Measurements from ENCODE around the gene HOXA10. TPM values are rescaled to one million over a fixed set of nuclear protein-coding genes. Genes with fewer than 3 reads are reported as not detected.

HOXA10 gene
- total and polyA plus RNA-seq, 8 donors, result 0.18 to 337 (median 0.92) TPM; not detected in 5

DNA sequence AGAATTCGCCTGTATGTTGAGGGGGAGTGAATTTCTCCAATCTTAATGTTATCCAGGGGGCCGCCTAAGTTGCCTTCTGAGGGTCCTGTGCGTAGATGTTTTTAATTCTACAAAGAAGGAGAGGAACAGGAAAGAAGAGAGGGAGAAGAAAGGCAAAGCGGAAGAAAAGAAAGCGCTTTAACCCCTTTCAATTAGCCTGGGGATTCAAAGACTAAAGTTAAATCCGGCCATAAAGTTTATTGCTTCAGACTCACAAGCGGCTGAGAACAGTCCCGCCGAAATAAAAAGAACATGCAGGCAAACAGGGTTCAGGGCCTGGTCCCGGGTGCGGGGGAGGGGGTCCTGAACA is 35.2 kb downstream of the HOXA10 start:
- H3K9me3 ChIP-seq, result peaks cover 0 to 4% (median 0%) of the 10 kb centered on the region in 4 donors
- peak overlapping the region; percentile 38 to 67 (median 56) for H3K4me3 ChIP-seq
- peaks cover 0 to 5% (median 0%) of the 10 kb centered on the region in 4 donors for H3K36me3 ChIP-seq
- peaks cover 0 to 92% (median 55%) of the 10 kb centered on the region in 3 donors for H3K27me3 ChIP-seq
- intact Hi-C loops (cut with DNase I; ENCODE audit: low total_unique reads), result no loop called here
- H3K4me1 ChIP-seq, result peaks cover 0 to 52% (median 28%) of the 10 kb centered on the region in 4 donors
- DNase-seq, result no peak
- WGBS, 5 donors, result 50 to 81% (median 71%) methylated on average over 11 of the region's 11 CpGs
- TF ChIP-seq EP300 (IDR thresholded peaks at IDR 0.05) (no peak), POLR2A (IDR thresholded peaks at IDR 0.05) (no peak), POLR2AphosphoS5 (IDR thresholded peaks at IDR 0.05) (no peak)
- TF ChIP-seq, protein P1, sequence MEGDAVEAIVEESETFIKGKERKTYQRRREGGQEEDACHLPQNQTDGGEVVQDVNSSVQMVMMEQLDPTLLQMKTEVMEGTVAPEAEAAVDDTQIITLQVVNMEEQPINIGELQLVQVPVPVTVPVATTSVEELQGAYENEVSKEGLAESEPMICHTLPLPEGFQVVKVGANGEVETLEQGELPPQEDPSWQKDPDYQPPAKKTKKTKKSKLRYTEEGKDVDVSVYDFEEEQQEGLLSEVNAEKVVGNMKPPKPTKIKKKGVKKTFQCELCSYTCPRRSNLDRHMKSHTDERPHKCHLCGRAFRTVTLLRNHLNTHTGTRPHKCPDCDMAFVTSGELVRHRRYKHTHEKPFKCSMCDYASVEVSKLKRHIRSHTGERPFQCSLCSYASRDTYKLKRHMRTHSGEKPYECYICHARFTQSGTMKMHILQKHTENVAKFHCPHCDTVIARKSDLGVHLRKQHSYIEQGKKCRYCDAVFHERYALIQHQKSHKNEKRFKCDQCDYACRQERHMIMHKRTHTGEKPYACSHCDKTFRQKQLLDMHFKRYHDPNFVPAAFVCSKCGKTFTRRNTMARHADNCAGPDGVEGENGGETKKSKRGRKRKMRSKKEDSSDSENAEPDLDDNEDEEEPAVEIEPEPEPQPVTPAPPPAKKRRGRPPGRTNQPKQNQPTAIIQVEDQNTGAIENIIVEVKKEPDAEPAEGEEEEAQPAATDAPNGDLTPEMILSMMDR (IDR thresholded peaks at IDR 0.05), result no peak
- H3K27ac ChIP-seq, result peak overlapping the region; percentile 57 to 99 (median 94)

DNA sequence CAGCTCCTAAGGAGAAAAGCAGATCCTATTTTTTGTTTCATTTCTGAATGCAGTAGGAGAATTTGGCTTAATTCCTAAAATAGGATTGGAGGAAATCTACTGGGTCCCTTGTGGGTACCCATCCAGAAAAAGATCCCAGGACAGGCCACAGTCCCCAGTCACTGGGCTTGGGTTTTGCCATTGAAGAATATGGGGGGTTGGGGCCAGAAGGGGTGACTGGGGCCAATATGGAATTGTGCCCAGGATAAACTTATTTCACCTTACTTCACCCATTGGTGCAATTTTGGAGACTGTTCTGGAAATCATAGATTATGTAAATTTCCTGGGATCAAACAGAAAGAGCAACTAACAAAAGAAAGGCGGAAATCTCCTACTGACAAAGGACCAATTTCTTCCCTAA is 35.6 kb downstream of the HOXA10 start:
- H3K27me3 ChIP-seq, result peaks cover 0 to 92% (median 54%) of the 10 kb centered on the region in 3 donors
- 59 to 84% (median 69%) methylated on average over 1 of the region's 1 CpG for WGBS, 5 donors
- intact Hi-C loops (cut with DNase I; ENCODE audit: low total_unique reads), result no loop called here
- H3K4me1 ChIP-seq, result peaks cover 0 to 54% (median 28%) of the 10 kb centered on the region in 4 donors
- DNase-seq, result no peak
- TF ChIP-seq POLR2A (IDR thresholded peaks at IDR 0.05) (no peak), EP300 (IDR thresholded peaks at IDR 0.05) (no peak), POLR2AphosphoS5 (IDR thresholded peaks at IDR 0.05) (no peak)
- TF ChIP-seq, protein P1 (IDR thresholded peaks at IDR 0.05), result no peak
- no peaks in the 10 kb centered on the region for H3K9me3 ChIP-seq
- H3K27ac ChIP-seq, result peak overlapping the region in 4 of 5 donors; percentile 93 to 99 (median 95)
- H3K36me3 ChIP-seq, result peaks cover 0 to 5% (median 0%) of the 10 kb centered on the region in 4 donors
- peak overlapping the region in 3 of 4 donors; percentile 46 to 67 (median 65) for H3K4me3 ChIP-seq

DNA sequence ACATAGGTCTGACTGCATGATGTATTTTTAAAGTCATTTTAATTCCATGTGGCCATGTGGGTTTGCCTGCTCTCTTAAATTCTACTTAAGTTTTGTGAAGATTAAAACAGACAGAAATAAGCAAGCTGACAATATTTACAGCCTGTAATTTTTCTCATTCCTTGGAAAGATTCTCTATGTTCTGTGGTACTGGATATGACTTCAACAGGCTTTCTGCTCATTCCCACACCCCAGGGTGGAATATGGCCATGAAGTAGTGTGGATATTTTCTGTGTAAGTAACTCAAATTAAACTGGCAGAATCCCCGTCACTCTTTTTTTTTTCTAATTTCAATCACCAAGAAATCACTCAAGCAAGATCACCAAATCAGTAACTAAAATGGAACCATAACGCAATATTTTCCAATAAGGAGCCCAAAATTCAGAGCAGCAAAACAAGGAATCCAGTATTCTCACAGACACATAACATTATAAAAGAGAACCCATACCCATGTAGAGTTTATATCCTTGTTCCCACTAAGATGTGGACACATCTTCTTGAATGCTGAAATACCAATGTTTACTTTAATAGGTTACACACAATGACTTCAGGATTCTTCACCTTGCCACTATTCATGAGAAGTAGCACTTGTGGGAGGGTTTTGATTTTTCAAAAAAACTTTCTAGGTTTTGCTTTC is 36.3 kb downstream of the HOXA10 start:
- intact Hi-C loops (cut with DNase I; ENCODE audit: low total_unique reads), result no loop called here
- H3K27me3 ChIP-seq, result peaks cover 0 to 92% (median 49%) of the 10 kb centered on the region in 3 donors
- TF ChIP-seq, protein P1 (IDR thresholded peaks at IDR 0.05), result no peak
- TF ChIP-seq POLR2AphosphoS5 (IDR thresholded peaks at IDR 0.05) (no peak), POLR2A (IDR thresholded peaks at IDR 0.05) (no peak), EP300 (IDR thresholded peaks at IDR 0.05) (no peak)
- no peaks in the 10 kb centered on the region for H3K9me3 ChIP-seq
- no peak overlapping the region for H3K4me3 ChIP-seq
- peaks cover 0 to 1% (median 0%) of the 10 kb centered on the region in 4 donors for H3K36me3 ChIP-seq
- DNase-seq, result no peak
- H3K27ac ChIP-seq, result peak overlapping the region in 4 of 5 donors; percentile 93 to 99 (median 95)
- H3K4me1 ChIP-seq, result peaks cover 0 to 61% (median 31%) of the 10 kb centered on the region in 4 donors
- WGBS, 5 donors, result 59 to 88% (median 76%) methylated on average over 2 of the region's 2 CpGs

DNA sequence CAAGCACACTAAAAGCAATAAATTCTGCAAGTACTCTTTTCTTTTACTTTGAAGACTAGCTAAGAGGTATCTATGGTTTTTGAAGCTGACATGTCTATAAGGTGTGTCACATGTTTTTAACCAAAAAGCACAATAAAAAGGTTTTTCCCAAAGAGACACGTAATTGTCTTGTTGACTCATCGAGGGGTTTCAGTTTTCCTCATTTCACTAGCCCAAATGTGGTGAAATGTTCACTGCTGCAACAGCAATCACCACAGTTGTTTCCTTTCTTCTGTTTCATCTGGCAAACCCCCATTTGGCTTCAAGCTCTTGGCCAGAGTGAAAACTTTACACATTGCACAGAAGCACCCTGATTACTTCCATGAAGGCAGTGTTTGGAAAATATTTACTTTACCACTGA is 39.7 kb downstream of the HOXA10 start:
- H3K9me3 ChIP-seq, result no peaks in the 10 kb centered on the region
- TF ChIP-seq, protein P1 (IDR thresholded peaks at IDR 0.05), result no peak
- TF ChIP-seq POLR2A (IDR thresholded peaks at IDR 0.05) (no peak), EP300 (IDR thresholded peaks at IDR 0.05) (no peak), POLR2AphosphoS5 (IDR thresholded peaks at IDR 0.05) (peak; percentile 29 to 49 (median 46))
- H3K27me3 ChIP-seq, result peaks cover 0 to 99% (median 52%) of the 10 kb centered on the region in 3 donors
- H3K36me3 ChIP-seq, result no peaks in the 10 kb centered on the region
- H3K4me3 ChIP-seq, result no peak overlapping the region
- peak in 1 of 2 donors; percentile 82 for DNase-seq
- H3K4me1 ChIP-seq, result peaks cover 0 to 80% (median 38%) of the 10 kb centered on the region in 4 donors
- intact Hi-C loops (cut with DNase I; ENCODE audit: low total_unique reads), result no loop called here
- 30 to 67% (median 48%) methylated on average over 2 of the region's 2 CpGs for WGBS, 5 donors
- H3K27ac ChIP-seq, result peak overlapping the region in 4 of 5 donors; percentile 39 to 99 (median 95)

Data from stomach (tissue), 9 donors.